GM19397 (cell line): ENCODE measurements around the gene PPP1R3E.

Source experiments
- ATAC-seq: cut with Tn5 transposase; IDR thresholded peaks from one replicate; pipeline ENCODE4 v1.9.1; 2021; ENCODE audit warnings: mild to moderate bottlenecking, moderate library complexity; ENCODE audit not compliant: unreplicated experiment

The PPP1R3E gene

DNA sequence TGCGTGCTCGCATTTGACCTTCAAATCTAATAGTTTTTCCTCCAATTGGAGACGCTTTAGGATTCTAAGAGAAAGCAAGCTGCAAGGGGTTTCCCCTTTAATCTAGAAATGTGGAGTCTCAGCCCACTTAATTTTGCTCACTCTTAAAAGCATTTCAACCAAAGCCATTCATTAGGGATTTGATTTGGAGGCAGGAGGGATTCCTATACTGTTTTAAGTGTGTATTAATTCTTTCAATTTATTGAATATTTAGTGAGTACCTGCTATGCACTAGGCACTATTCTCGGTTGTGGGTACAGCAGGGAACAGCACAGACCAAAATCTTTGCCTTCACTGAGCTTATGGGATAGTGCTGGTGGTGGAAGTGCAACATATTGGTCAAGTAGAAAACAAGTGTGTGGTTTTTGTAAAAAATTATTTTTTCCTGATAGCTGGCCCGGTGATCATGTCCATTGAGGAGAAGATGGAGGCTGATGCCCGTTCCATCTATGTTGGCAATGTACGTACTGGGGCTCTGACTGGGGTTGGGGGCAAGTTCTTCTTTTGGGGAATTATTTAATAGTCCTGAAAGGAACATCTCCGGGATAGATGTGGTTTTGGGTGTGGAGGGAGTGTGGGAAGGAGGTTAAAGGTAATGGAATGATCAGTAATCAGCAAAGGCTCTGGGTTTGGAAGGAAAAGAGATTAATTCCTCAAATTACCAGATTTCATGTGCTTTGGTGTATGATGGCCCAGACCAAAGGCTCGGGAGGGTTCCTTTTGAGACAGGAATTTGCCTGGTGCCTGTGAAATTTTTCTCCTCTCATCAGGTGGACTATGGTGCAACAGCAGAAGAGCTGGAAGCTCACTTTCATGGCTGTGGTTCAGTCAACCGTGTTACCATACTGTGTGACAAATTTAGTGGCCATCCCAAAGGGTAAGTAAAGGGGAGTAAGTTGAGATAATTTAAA lies 20.2 kb upstream of the PPP1R3E start:
- ATAC-seq: no peak

DNA sequence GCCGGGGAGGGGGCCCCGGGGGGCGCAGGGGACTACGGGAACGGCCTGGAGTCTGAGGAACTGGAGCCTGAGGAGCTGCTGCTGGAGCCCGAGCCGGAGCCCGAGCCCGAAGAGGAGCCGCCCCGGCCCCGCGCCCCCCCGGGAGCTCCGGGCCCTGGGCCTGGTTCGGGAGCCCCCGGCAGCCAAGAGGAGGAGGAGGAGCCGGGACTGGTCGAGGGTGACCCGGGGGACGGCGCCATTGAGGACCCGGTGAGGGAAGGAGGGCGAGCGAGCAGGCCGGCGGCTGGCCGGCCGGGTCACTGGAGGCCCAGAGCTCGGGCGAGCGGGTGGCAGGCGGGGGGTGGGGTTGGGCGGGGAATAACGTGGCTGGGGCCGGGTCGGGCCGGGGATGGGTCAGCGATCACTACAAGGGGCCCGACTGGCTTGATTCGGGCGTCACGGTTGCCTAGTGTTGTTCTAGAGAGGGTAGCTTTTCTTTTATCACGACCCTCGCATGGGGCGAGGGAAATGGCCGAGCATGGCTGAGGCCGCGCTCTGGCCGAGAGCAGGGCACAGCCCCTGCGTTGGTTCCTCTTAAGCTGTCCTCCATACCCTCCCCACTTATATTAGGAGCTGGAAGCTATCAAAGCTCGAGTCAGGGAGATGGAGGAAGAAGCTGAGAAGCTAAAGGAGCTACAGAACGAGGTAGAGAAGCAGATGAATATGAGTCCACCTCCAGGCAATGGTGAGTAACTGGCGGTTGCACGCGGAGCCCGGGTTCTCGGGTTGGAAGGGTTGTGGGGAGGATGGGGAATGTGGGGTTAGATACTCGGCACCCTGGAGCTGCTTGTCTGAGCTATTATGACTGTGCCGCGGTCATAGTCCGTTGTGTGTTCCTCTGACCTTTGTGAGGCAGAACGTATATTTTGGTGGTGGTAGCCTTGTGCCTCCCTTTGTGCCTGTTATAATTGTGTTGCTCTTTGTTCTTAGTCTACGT lies 19.2 kb upstream of the PPP1R3E start:
- ATAC-seq: peak; percentile 10

DNA sequence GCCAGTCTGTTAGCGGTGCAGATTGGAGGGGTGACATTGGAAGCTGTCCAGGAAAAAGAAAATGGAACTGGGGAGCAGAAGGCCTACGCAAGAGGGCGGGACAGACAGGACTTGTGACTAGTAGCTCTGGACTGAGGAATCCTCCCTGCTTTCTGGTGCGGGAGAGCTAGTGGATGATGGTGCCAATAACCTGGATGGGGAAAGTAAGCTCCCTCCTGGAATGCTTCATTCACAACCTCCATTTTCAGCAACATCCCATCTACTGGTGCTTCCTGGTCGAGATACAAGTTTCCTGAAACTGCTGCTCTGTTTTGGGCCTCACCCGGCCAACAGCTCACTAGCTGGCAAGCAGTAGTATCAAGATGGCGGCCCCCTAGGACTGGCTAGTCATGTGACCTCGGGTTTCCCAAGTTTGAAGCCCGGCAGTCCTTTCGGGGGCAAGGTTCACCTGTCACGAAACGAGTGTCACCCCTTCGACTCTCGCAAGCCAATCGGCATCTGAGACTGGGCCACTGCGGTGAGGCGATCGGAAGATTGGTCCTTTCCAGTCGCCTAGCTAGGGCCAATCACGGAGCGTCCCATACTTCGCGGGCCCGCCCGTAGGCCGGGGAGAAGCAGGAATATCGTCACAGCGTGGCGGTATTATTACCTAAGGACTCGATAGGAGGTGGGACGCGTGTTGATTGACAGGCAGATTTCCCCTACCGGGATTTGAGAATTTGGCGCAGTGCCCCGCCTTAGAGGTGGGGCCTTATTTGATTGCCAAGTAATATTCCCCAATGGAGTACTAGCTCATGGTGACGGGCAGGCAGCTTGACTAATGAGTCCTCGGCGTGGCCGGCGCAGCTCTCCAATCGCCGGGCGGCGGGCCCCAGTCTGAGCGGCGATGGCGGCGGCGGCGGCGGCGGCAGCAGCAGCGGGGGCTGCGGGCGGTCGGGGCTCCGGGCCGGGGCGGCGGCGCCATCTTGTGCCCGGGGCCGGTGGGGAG lies 18.2 kb upstream of the PPP1R3E start, which contains the start of gene PABPN1:
Gene PABPN1, plus strand, starts transcription at position 874 of the 988 bp plus-strand sequence. Its CDS starts 13 bp downstream, at position 887.
- peak; percentile 90 for ATAC-seq

DNA sequence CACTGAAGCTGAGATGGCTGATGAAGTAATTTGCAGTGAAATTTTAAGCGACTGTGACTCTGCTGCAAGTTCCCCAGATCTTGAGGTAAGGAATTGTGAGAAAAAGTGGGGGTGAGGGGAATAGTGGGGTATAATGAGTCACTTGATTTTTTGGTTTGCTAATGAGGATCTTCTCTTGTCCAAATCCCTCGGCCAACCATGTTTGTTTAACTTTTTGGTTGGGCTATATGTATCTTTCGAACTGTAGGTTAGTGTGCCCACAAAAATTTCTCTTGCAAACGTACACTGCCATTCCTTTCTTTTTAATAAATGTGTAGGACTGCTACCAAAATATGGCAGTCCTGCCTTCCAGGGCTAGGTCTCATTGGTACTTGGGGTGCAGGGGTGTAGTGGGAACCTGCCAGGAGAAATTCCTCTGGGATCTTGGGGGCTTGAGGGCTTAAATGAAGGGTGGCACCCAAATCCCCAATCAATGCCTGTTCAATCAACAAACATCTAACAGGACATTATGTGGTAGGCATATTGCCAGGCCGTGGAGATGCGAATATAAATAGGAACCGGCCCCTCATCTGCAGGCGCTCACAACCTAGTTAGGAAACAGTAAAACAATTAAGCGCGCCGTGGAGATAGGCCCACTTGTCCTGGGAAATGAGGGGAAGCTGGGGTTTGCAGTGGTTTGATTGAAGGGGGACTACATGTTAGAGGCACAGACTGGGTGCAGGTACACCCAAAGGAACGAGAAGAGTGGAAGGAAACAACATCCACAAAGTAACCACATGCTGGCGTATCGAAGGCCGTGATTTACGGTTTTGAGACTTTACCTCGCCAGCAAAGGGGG lies 17.3 kb upstream of the PPP1R3E start:
- ATAC-seq: no peak

DNA sequence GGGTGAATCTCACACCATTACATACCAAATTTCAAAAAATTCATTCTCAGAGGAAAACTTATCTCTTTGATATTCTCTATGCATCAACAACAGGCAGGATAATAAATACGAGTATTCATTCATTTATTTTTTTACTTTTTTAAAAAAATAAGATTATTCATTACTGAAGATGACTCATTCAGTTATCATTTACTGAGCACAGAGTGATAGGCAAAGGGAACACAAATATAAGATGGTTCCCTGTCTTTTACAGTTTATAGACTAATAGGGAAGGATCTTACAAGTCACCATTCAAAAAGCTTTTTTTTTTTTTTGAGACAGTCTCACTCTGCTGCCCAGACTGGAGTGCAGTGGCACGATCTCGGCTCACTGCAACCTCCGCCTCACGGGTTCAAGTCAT lies 13.6 kb upstream of the PPP1R3E start:
- ATAC-seq: no peak

DNA sequence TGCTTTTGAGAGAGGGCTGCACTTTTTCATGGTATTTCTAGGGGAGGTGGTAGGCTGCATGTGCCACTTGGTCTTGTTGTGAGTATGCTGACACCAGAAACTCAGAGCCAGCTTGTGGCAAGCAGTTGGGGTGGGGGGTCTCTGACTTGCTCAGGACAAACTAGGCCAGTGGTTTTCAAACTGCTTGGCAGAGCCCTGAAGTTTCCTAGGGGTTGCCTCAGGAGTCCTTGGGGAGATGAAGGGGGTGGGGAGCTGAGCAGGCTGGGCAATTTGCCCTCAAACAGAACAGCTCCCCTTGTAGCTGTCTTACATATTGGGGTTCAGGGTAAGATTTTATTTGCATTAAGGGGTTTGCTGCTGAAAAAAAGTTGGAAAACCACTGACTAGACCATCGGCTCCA lies 7.9 kb upstream of the PPP1R3E start:
- no peak for ATAC-seq

DNA sequence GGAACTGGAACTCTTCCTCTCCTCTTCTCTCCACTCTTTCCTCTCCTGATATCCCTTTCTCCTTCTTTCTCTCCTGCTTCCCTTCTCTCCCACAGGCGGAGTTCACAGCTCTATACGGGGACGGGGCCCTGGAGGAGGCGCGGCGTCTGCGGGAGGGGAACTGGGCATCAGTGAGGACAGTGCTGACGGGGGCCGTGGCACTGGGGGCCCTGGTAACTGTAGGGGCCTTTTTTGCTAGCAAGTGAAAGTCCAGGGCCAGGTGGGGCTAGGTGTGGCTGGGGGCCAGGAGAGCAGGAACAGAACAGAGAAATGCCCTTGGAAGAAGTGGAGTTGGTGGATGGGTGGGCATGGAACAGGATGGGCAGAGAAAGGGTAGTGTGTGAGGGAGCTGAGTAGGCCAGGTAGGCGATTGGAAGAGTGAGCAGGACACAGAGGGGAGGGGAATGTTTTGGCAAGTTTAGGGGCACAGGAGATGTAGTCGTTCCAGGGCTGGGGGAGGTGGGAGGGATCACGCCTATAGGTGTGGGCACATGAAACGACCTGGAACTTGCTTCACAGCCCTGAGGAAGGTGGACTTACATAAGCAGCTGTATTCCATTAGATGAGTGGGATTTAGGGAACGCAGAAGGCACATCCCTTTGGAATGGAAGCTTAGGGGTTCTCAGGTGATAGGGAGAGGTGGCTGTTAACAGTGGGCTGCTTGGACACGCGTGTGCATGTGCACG lies 6.2 kb upstream of the PPP1R3E start:
- no peak for ATAC-seq

DNA sequence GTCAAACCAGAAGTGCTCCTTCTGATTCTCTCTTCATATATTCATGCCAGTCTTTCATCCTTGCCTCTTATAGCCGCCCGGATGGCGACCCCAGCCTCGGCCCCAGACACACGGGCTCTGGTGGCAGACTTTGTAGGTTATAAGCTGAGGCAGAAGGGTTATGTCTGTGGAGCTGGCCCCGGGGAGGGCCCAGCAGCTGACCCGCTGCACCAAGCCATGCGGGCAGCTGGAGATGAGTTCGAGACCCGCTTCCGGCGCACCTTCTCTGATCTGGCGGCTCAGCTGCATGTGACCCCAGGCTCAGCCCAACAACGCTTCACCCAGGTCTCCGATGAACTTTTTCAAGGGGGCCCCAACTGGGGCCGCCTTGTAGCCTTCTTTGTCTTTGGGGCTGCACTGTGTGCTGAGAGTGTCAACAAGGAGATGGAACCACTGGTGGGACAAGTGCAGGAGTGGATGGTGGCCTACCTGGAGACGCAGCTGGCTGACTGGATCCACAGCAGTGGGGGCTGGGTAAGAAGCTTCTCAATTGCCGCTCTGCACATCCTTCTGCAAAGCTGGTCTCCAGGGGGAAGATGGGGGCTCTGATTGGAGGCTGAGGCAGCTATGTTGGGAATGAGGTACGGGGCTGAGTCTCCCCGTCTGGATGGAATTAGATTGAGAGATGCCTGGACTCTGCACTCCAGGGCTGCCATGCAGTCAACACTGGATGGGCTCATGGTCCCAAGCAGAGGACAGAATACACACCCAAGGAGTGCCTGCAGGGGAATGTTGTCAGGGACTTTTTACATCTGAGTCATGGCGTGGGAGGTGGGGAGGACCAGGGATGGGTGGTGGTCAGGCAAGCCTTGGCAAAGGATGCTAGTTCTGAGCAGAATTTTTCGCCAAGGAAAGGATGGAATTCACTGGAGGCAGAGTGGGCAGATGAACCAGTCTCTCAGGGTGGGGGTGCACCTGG lies 5.3 kb upstream of the PPP1R3E start:
- no peak for ATAC-seq

DNA sequence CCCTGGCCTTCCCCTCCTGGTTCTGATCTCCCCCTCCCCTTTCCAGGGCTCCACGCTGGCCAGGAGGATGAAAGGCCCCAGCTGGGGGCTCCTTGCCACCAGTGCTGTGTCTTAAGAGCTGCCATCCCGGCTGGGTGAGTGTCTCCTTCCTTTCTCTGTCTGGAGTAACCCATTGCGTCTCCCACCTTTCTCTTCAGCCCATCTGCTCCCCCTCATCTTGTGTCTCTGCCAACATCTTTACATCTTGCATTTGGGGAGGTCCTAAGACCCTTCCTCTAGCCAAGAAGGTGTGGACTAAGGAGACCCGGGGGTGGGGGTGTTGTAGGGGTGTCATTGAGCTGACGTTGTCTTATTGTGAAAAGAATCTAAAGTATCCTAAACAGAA lies 4.5 kb upstream of the PPP1R3E start:
- no peak for ATAC-seq

DNA sequence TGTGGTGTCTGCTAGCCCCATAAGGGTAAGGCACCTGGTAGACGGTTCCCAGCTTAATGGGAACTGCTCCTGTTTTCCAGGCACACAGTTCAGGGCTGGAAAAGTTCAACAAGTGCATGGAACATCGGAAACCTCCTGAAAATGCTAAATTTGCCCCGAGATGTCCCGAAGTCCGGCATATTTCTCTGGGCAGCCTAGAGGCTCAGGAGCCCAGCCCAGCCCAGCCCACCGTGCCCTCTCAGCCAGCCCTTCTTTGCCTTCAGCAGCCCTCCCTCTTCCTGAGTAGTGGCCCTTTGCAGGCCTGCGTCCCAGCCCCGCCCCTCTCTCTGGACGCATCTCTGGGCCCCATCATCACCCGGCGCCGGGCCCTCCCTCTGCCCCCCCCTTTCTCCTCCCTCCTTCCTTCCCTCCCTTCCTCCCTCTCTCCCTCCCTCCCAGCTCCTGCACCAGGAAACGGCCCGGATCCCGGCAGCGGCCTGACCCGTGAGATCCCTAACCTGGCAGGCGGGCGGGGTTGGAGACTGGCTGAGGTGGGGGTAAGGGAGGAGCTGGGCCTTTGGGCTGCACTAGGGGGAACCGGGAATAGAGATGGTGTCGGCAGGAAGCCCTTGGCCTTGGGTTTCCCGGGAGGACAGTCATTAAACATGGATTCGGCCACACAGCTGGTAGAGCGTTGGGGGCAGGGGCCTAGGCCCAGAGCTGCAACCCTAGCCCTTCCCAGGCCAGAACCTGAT lies 3.9 kb upstream of the PPP1R3E start, which contains the start of gene BCL2L2:
Gene BCL2L2, plus strand, starts transcription at position 422 of the 734 bp plus-strand sequence. CDS start 935 bp downstream, outside the sequence.
- ATAC-seq: no peak

DNA sequence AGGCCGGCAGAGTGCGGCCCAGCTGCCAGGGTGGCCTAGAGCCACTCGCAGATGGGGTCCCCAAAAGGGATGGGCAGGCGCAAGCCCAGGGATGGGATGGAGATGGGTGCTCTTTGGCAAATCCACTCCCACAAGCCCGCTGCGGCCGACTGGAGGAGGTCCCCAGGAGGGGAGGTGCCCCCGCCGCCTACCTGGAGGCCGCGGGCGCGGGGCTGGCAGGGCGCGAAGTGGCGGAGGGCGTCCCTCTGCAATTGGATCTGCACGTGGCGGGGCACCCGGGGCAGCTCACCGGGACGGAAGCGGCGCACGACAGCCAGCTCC lies 730 bp downstream of the PPP1R3E start:
- ATAC-seq: peak; percentile 14

DNA sequence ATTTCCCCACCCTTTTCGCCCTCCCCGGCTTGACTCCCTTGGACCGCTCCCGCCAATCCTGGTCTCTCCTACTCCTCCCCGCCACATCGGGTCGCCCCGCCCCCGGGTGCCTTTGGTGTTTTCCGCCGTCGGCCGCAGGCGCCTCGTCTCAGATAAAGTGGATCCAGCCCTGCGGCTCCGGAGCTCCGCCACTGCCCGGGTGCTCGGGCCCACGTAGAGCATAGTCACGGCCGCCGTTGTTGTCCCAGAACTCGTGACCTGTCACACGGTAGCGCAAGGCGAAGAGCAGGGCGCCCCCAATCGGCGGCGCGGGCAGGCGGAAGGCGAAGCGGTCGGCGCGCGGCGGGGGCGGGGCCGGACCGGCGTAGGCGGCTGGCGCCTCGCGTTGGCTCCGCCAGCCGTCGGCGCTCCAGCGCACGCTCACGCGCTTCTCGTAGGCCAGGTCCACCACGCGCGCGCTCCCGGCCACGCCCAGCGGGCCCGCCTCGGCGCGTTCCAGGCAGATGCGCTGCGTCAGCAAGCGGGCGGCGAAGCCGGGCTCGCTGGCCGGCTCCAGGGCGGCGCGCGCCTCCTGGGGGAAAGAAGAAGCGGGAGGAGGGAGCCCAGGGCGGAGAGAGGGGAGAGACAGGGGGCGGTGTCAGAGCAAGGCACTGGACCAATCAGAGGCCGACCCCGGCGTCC lies 1.2 kb downstream of the PPP1R3E start:
- peak; percentile 79 for ATAC-seq

DNA sequence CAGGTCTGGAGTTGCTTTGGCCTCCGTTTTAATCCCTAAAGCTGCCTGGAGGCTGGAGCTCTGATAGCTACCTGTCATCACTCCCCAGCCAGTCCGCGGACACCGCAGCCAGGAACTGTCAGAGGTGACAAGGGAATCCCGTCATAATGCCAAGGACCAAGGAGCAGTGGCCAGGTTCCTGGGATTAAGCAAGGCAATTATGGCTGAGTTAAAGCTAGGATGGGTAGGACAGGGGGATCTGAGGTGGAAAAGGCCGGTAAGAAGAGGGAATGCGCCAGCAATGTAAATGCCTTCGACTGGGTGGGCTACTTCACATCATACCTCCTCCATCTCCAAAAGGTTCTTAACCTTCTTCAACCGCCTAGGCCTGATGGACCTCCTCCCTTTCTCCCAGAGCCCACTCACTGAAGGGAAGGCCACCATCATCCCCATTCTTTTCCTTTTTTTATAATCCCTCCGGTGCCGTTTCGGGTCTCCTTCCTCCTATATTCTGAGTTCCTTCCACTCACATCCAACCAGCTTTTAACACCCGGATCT lies 1.9 kb downstream of the PPP1R3E start:
- no peak for ATAC-seq

DNA sequence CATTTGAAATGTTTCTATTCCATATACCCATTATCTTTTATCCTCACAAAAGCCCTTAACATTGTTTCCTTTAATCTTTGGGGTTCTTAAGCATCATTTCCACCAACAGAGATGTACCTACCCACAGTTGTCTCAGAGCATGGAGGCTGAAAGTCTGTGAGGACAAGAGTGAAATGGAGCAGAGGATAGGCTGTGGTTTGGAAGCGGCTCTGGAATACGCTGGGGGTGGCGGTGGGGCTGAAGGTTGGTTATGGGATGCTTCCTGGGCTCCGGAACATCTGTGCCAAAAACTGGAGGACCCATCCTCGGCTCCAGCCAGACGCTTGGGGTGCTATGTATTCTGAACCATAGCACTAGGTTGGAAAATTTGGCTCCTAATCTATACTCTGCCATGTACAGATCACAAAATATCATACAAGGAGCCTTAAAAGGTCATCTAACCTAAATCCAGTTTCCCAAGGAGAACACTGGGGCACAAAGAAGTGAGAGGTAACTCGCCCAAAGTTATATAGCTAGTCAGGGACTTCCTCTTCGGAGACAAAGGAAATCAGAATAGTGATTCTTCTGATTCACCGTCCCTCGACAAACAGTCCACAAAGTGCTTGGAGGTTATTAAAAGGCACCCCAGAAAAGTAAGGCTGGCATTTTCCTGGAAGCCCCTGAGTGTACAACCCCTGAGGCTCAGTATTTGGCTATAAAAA lies 2.5 kb downstream of the PPP1R3E start:
- ATAC-seq: no peak

DNA sequence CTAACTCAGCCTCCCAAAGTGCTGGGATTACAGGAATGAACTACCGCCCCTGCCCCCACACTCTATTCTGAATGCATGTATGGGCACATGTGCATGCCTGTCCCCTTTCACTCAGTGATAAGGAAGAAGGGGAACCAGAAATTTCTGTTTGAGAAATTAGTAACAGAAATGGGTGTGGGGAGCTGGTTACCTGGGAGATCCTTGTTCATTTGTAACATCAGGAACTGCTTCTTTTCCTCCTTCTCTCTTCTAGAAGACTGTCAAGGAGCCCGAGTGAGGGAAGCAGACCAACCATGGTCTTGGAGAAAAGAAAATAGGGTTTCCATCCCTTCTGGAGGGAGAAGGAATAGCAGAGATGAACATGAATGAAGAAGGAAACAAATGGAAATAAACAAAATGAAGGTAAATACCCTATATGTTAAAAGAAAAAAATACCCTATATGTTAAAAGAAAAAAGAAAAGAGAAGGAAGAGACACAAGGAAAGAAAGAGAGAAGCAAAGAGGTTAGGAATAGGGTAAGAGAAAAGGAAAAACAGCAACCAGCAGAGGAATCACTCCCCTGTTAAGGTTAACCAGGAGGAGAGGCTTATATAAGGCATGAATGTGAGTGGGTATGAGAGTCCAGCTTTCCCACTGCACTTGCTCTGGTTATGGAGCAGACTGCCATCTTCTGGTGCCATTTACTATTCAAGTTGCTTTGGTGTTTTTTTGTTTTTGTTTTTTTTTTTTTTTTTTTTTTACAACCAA lies 3.3 kb downstream of the PPP1R3E start:
- no peak for ATAC-seq
